Activated B cell treated with CpG ODN at 0.5 μM for 24 hours (primary cell): ENCODE data around the gene AGPAT1. TPM values are rescaled to one million over a fixed set of nuclear protein-coding genes. Genes with fewer than 3 reads are reported as not detected.

Source experiments
- ATAC-seq: fragments of 200-7000 bp; cut with Tn5 transposase; one replicate; pipeline ENCODE4 v1.10.0; 2021; ENCODE audit warnings: low read depth, mild to moderate bottlenecking, moderate library complexity
- CTCF ChIA-PET: fragments of 350-600 bp; sonication (Branson Sonifier 250); formaldehyde crosslinking; loops from one replicate; lab custom pipeline; 2021; ENCODE audit warnings: antibody characterized with exemption; lab: Charles Lee
- POLR2A ChIA-PET: fragments of 350-600 bp; sonication (Branson Sonifier 250); formaldehyde crosslinking; loops from one replicate; lab custom pipeline; 2021; ENCODE audit warnings: antibody characterized with exemption; lab: Charles Lee
- DNase-seq: peaks from one replicate; pipeline ENCODE4 v3.0.0; 2022
- H3K27ac Mint-ChIP-seq: one replicate; pipeline ENCODE4 v1.8.0; 2020; ENCODE audit warnings: mixed read lengths
- H3K27me3 Mint-ChIP-seq: one replicate; pipeline ENCODE4 v1.8.0; 2021; ENCODE audit warnings: mixed read lengths
- H3K36me3 Mint-ChIP-seq: one replicate; pipeline ENCODE4 v1.8.0; 2021; ENCODE audit warnings: low read depth, mixed read lengths
- H3K4me1 Mint-ChIP-seq: one replicate; pipeline ENCODE4 v1.8.0; 2021; ENCODE audit warnings: mixed read lengths
- H3K4me3 Mint-ChIP-seq: one replicate; pipeline ENCODE4 v1.8.0; 2020; ENCODE audit warnings: mild to moderate bottlenecking, mixed read lengths
- H3K9me3 Mint-ChIP-seq: one replicate; pipeline ENCODE4 v1.8.0; 2020; ENCODE audit warnings: mixed read lengths
- intact Hi-C: fragments of 100-400 bp; cut with micrococcal nuclease; formaldehyde crosslinking; loops from one replicate; pipeline ENCODE4 v1.15.1; 2024
- total RNA-seq: library from RNA; stranded (reverse); gene quantifications from 2 replicates; pipeline ENCODE4 v1.2.3, GENCODE V29; 2022
- TF ChIP-seq, protein P1 (sequence below): fragments of 200-600 bp; IDR thresholded peaks from one replicate; pipeline ENCODE4 v1.8.0; 2022; ENCODE audit warnings: antibody characterized with exemption, mild to moderate bottlenecking

Gene AGPAT1
- total RNA-seq, 1 donor from 2014 or later, result 26.4 TPM

DNA sequence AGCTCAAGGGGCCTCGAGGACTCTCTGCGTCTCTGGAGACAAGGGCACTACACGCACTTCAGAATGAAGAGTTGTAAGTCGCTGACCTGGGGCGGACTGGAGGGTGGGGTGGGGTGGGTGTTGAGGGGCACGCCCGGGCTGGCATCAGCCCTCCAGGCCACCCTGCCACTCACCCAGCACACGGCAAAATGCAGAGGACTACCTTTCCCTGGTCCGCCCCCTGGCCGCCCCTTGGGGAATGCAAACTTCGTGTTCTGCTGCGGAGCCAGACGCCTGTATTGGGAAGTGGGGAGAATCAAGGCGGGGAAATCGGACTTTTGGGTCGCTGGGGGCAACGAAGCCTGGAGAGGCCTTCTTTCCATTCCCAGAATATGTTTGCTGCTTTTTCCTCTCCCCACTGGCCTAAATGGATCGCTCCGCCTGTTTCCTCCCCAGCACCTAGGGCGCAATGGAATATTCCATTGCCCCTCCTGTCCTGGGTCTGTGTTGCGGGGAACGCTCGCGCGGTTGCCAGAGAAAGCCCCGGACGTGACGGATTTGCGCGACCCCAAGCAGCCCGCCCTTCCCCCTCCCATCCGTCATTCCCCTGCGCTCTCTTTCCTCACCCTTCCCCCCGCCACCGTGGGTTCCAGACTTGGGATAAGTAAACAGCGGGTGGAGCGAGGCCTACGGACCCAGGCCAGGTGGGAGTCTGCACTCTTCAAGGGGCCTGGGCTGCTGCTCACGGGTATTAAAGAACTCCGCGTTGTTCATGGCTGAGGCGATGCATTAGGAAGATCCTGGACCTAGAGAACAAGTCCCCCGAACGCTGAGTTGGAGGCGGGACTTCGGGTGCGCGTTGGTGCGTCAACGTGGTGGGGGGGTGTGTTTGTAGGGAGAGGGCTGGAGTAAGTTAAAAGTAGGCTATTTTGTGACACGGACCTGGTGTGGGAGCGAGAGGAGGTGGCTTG is 22.0 kb downstream of the AGPAT1 start, which contains the start of gene PPT2:
TSS of gene PPT2 (plus strand) at position 578 of the 950 bp plus-strand sequence. CDS start 454 bp downstream, outside the sequence.
- no peaks in the 10 kb centered on the region for H3K9me3 Mint-ChIP-seq
- ATAC-seq, result peak; percentile 49
- peaks cover 29% of the 10 kb centered on the region for H3K27me3 Mint-ChIP-seq
- TF ChIP-seq, protein P1, sequence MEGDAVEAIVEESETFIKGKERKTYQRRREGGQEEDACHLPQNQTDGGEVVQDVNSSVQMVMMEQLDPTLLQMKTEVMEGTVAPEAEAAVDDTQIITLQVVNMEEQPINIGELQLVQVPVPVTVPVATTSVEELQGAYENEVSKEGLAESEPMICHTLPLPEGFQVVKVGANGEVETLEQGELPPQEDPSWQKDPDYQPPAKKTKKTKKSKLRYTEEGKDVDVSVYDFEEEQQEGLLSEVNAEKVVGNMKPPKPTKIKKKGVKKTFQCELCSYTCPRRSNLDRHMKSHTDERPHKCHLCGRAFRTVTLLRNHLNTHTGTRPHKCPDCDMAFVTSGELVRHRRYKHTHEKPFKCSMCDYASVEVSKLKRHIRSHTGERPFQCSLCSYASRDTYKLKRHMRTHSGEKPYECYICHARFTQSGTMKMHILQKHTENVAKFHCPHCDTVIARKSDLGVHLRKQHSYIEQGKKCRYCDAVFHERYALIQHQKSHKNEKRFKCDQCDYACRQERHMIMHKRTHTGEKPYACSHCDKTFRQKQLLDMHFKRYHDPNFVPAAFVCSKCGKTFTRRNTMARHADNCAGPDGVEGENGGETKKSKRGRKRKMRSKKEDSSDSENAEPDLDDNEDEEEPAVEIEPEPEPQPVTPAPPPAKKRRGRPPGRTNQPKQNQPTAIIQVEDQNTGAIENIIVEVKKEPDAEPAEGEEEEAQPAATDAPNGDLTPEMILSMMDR, result no peak
- ChIA-PET CTCF (interaction anchor here (1.0 to 1.3 kb wide), 4 partner anchors 10 to 42 kb away, joined by 3 to 10 read pairs (median 4); partner anchors contain the start of gene ATF6B), POLR2A (interaction anchor here (0.6 to 1.2 kb wide), 4 partner anchors 15 to 41 kb away, joined by 3 to 8 read pairs (median 5); partner anchors contain the start of gene PBX2)
- no peaks in the 10 kb centered on the region for H3K36me3 Mint-ChIP-seq
- peaks cover 33% of the 10 kb centered on the region for H3K4me1 Mint-ChIP-seq
- intact Hi-C loops, result loop anchor here (1.0 to 10.0 kb wide), 6 partner anchors 22 to 109 kb away; partner anchors contain the start of genes AGPAT1, FKBPL and PBX2
- DNase-seq, result peak; percentile 60
- H3K4me3 Mint-ChIP-seq, result peak within 1 kb of the TSS; percentile 96
- peak within 1 kb of the TSS; percentile 59 for H3K27ac Mint-ChIP-seq

DNA sequence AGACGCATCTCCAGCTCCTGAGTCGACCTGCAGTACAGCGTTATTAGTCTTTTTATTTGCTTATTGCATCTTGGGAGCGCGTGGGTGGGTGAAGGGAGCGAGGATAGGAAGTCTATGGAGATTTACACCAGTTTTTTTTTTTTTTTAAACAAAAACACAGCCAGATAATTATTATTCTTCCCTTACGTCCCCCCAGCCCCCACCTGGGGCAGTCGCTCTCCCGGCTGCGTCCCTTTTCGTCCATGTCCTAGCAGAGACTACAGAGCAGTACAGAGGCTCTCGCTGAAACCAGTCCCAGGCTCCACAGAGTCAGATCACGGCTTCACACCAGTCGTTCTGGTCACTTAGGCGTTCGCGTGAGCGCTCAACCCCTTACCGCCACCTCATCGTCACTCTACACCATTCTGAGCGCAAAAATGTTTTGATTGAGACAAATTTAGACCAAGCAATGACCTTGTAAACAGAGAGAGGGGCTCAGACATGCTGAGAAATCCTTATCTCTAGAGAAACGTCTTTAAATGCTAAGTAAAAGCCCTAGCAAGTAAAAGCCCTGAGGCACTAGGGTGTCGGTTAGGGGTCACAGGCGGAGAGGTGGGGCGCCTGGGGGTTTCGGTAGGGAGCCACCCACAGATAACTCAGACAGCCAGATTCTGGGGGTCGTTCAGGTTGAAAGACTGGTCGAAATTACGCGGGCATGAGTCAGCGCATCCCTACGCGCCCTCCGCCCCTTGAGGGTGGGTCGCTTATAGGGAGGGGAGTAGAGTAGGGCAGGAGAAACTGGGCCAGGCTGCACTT is 22.9 kb downstream of the AGPAT1 start:
- H3K27me3 Mint-ChIP-seq, result peaks cover 38% of the 10 kb centered on the region
- TF ChIP-seq, protein P1, result no peak
- H3K4me3 Mint-ChIP-seq, result peak overlapping the region; percentile 52
- no peaks in the 10 kb centered on the region for H3K36me3 Mint-ChIP-seq
- CTCF ChIA-PET, result interaction anchor here (1.2 kb wide), 1 partner anchor 24 kb away, joined by 3 read pairs; the partner anchor contains the start of gene ATF6B
- DNase-seq (no peak), ATAC-seq (no peak)
- no peaks in the 10 kb centered on the region for H3K9me3 Mint-ChIP-seq
- POLR2A ChIA-PET, result interaction anchor here (0.5 kb wide), 1 partner anchor 18 kb away, joined by 4 read pairs; no protein-coding TSS in a partner anchor
- H3K27ac Mint-ChIP-seq, result peak overlapping the region; percentile 59
- intact Hi-C loops, result loop anchor here (10.0 kb wide), 1 partner anchor 108 kb away; no protein-coding TSS in a partner anchor
- H3K4me1 Mint-ChIP-seq, result peaks cover 41% of the 10 kb centered on the region

DNA sequence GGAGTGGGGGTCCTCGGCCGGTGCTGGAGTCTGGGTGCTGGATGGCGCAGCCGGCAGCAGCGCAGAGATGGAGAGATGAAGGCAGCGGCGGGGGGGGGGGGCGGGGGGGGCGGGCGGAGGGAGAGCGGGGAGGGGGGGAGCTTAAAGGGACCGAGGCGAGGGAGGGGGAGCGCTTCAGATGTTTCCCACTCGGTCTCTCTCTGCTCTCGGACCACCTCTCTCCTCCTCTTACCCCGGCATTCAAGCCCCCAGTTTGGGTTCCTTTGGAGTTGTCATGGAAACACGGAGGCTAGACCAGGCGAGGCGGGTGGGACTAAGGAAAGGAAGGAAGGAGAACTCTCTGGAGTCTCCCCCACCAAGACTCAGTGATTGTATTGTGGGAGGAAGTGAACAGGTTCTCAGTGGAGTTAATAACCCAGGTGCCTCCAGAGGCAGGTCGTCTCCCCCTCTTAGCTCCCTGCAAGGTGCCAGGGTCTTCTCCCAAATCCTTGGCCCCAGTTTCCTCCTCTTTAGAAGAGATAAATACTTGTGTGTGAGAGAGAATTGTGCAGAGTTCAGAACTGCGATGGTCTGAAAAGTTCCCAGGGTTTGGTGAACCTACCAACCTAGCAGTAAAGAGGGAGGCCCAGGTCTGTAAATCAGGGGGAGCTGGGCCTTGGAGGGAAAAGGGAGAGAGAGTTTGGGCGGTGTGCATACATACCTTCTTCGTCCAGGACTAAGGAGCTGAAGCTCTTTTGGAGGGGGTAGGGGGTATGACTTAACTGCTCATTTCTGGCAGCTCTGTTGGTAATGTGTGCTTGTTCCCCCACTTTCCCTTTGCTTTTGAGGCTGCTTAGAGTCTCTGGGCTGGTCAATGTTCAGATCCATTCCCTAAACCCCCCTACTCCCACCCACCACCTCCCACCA is 23.8 kb downstream of the AGPAT1 start, which contains the start of gene PRRT1:
TSS of gene PRRT1 (minus strand) at position 77 of the 906 bp plus-strand sequence. CDS start 112 bp downstream, outside the sequence.
- CTCF ChIA-PET, result interaction anchor here (1.2 kb wide), 1 partner anchor 24 kb away, joined by 3 read pairs; the partner anchor contains the start of gene ATF6B
- POLR2A ChIA-PET, result interaction anchor here (0.5 kb wide), 2 partner anchors 17 to 34 kb away, joined by 4 to 5 read pairs; no protein-coding TSS in a partner anchor

More for the DNA sequence above, 23.8 kb downstream of the AGPAT1 start, which contains the start of gene PRRT1:
- DNase-seq, result no peak
- TF ChIP-seq, protein P1, result no peak
- Mint-ChIP-seq H3K36me3 (no peaks in the 10 kb centered on the region), H3K4me3 (peak within 1 kb of the TSS; percentile 52), H3K27me3 (peaks cover 46% of the 10 kb centered on the region), H3K27ac (no peak within 1 kb of the TSS), H3K4me1 (peaks cover 41% of the 10 kb centered on the region), H3K9me3 (no peaks in the 10 kb centered on the region)
- ATAC-seq, result no peak
- intact Hi-C loops, result loop anchor here (10.0 kb wide), 1 partner anchor 107 kb away; no protein-coding TSS in a partner anchor
